GM18951 (cell line): ENCODE data around the gene NGEF.

ENCODE experiments used
- POLR2A ChIP-seq: IDR thresholded peaks from 4 replicates; pipeline ENCODE4 v1.6.1; 2011; ENCODE audit warnings: mild to moderate bottlenecking; ENCODE audit not compliant: insufficient read length, insufficient read depth; ENCODE audit errors: extremely low read depth
- in situ Hi-C: fragments of 300-500 bp; cut with MboI; formaldehyde crosslinking; loops from one replicate; pipeline ENCODE4 v1.12.0; 2022; ENCODE audit warnings: low sequenced_read_pairs, mixed read lengths, inconsistent platforms; ENCODE audit not compliant: unreplicated experiment

The NGEF gene

GRCh38 chr2:232941912-232942594 lies 71.0 kb downstream of the NGEF start:
- in situ Hi-C loops, result no loop called here
- TF ChIP-seq POLR2A, result no peak

GRCh38 chr2:232941400-232941799 lies 71.7 kb downstream of the NGEF start:
- in situ Hi-C loops, result no loop called here
- TF ChIP-seq POLR2A, result no peak

- no peak for TF ChIP-seq POLR2A
- in situ Hi-C loops, result no loop called here
These were observed 72.3 kb downstream of the NGEF start for GRCh38 chr2:232940724-232941123.

DNA sequence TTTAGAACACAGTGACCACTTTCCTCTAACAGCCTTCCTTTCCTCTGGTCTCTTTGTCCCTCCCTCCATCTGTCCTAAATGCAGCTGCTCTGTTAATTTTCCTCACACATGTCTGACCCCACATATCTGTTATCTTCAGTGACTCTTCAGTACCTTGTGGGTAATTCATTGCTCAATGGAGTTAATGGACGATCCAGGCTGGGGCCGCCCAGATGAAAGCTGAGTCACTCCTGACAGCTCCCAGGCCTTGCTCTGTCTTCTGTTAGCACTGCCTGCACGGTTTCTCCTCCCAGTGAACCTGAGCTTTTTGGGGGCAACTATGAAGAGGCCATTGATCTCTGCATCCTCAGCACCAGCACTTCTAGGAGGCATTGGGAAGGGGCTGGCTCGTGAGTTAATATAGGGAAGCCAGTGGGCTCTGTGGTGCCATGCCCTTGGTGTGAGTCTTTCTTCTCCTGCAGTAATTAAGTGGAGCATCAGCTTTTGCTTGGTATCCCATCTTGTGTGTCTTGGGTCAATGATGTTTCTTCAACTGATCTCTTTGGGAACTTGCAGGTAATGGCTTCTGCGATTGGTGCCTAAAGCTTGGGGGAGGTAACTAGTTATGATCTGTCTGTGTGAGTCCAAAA lies 75.7 kb downstream of the NGEF start:
- TF ChIP-seq POLR2A, result no peak
- in situ Hi-C loops, result no loop called here

DNA sequence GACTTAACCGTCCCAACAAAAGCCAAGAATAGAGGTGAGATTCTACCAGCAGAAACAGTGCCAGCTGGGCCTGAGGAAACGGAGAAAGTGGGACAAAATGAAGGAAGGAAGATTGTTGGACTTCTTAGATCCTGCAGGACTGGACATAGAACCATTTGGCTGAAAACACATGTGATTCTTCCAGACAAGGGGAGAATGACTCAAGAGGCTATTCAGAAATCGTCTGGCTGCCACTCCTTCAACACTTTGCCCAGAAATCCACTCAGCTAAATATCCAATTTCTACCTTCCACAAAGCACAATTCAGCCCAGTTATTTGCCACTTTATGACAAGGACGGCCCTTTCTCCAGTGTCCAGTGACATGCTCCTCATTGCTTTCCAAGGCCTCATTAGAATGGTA lies 81.4 kb downstream of the NGEF start:
- in situ Hi-C loops, result no loop called here
- no peak for TF ChIP-seq POLR2A

- in situ Hi-C loops, result no loop called here
These were observed 83.0 kb downstream of the NGEF start for GRCh38 chr2:232930059-232930400.

GRCh38 chr2:232929303-232930058 lies 83.6 kb downstream of the NGEF start:
- in situ Hi-C loops, result no loop called here

More at GRCh38 chr2:232930059-232930400, 83.0 kb downstream of the NGEF start:
- no peak for TF ChIP-seq POLR2A

DNA sequence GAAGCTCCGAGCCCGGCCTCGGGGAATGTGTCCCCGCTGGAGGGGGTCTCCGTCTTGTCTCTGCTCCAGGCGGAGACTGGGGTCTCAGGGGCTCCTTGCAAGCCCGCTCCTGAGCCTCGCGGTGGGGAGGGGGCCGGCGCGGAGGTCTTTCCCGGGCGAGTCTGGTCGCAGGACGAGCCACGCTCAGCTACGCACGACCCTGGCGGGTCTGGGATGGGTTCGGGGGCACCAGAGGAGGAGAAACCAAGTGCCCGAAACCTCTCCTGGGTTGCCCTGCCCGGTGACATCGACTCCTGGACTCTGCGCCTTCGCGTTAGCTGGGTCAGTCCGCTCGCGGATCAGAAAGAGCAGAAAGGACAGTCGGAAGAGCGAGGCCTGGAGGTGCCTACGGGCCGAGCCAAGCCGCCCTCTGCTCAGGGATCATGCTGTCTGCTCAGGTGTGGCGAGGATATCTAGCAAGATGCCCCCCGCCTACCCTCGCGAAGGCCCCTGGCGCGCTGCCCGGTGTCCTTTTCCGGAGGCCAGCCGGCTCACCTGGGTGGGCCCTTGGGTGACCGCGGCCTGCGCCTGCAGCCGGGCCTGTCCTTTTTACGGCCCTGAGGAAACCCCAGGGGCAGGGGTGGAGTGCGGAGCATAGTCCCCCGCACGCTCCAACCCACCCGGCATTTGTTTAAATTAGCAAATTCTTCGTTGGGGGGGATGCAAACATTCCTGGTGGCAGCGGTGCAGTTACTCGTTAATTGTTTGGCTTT lies 84.3 kb downstream of the NGEF start:
- no peak for TF ChIP-seq POLR2A
- in situ Hi-C loops, result no loop called here

More at GRCh38 chr2:232929303-232930058, 83.6 kb downstream of the NGEF start:
- no peak for TF ChIP-seq POLR2A

GRCh38 chr2:232927793-232928550 lies 85.1 kb downstream of the NGEF start:
- in situ Hi-C loops, result no loop called here
- TF ChIP-seq POLR2A, result no peak

GRCh38 chr2:232927032-232927792 lies 85.8 kb downstream of the NGEF start:
- in situ Hi-C loops, result no loop called here
- TF ChIP-seq POLR2A, result no peak

DNA sequence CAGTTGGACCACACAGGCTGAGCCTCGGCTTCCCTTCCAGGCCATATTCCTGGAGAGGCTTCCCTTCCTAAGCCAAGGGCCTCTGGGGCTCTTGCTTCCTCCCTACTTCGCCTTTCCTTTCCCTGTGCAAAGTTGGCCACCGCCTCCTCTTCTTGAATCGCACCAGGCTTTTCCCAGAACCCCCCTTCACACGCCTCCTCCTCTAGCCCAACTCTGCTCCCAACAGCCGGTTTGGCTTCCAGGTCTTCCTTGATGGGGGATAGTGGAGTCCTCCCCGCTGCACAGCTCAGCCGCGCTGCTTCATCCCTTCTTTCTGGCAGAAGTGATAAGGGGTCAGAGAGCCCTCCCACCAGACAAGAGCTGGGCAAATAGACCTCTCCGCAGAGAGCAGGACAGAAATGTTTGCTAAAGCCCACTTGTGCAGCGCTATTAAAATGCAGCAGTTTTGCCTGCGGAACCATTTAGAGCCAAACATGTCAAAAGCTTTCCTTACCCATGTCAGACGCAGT lies 86.6 kb downstream of the NGEF start:
- in situ Hi-C loops, result no loop called here
- no peak for TF ChIP-seq POLR2A

DNA sequence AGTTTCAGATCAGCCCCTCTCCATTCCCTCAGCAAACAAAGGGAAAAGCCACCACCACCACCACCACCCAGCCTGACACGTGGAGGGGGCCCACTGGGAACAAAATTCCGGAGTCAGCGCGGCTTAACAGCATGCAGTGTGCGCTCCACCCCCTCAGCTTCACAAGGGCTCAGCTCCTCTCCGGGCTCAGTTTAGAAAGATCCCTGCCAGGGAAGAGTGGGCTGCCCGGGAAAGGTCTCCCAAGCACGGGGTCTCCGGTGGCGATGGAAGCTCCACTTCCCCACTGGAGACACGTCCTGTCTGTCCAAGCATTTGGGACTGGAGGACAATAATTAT lies 87.3 kb downstream of the NGEF start:
- no peak for TF ChIP-seq POLR2A
- in situ Hi-C loops, result no loop called here
